Fibroblast of villous mesenchyme (primary cell): ENCODE data around the gene GNAT1. TPM values are rescaled to one million over a fixed set of nuclear protein-coding genes. Genes with fewer than 3 reads are reported as not detected.
A peak's percentile ranks its signal among the peaks of the same experiment; 100 is the strongest.

ENCODE experiments used
- DNase-seq: peaks from one replicate; pipeline ENCODE4 v3.0.0-alpha.2; 2010; ENCODE audit warnings: low read depth
- H3K4me3 ChIP-seq: 2 replicates; pipeline ENCODE4 v1.5.1; 2011; ENCODE audit warnings: low read depth, mild to moderate bottlenecking, low read length
- CTCF ChIP-seq: IDR thresholded peaks from 2 replicates; pipeline ENCODE4 v1.5.1; 2012; ENCODE audit warnings: low read depth, mild to moderate bottlenecking, low read length; ENCODE audit not compliant: insufficient read depth
- total RNA-seq: library from RNA; depleted of rRNA; stranded (reverse); fragments of >200 nt; gene quantifications from 2 replicates; pipeline ENCODE4 v1.2.3, GENCODE V29; 2012

GNAT1 gene
- total RNA-seq, 1 donor: not detected

DNA sequence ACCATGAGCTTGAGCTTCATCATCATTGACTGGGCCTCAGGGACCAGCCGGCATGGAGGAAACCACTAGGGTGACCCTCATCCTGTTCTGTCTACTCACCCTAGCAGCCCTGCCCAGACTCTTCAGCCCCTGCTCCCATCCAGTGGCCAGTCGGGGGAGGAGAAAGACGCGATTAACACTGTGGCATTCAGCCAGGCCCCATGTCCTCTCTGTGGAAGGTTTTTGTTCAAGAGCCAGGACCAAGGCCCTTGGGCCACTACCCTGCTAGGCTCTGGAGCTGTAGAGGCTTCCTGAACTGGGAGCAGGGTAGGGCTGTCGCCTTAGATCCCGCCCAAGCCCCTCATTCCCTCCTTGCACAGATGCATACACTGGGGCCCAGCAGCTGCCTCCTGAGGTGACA is 28.7 kb downstream of the GNAT1 start:
- no peak overlapping the region for H3K4me3 ChIP-seq
- DNase-seq: no peak
- no peak for TF ChIP-seq CTCF

- DNase-seq: no peak
These were observed 29.6 kb downstream of the GNAT1 start for GRCh38 chr3:50221051-50221410.

DNA sequence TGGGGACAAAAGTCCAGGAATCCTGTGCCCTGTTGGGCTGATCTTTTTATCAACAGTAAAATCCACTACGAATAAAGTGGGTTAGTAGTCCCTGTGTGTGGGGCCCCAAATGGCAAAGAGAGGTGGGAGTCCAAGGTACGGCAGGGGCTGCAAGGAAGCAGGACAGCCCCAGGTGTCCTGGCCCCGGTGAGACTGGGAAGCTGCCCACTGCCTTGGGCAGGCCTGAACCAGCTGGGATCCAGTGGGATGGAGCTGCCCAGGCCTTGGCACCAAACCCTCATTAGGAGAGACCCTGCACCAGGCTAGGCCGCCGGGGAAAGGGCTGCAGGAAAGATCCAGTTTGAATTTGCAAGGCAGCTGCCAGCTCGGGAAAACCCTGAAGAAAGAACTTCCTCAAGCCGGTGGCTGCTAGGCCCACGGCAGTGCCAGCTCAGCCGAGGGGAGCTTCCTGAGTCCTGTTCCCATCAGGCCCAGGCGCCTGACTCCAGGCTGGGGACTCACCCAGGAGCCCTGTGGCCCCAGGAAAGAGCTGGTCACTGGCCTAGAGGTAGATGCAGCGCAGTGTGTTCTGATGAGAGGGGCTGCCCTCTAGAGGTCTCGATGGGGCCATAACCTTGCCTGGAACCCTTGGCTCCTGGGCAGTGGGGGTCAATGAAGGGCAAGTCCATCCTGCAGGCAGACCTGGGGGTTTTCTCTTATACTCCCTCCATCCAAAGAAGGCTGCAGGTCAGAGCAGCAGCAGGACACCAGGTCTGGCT is 30.2 kb downstream of the GNAT1 start:
- H3K4me3 ChIP-seq: no peak overlapping the region
- TF ChIP-seq CTCF: no peak
- no peak for DNase-seq

More at GRCh38 chr3:50221051-50221410, 29.6 kb downstream of the GNAT1 start:
- no peak overlapping the region for H3K4me3 ChIP-seq
- TF ChIP-seq CTCF: no peak

DNA sequence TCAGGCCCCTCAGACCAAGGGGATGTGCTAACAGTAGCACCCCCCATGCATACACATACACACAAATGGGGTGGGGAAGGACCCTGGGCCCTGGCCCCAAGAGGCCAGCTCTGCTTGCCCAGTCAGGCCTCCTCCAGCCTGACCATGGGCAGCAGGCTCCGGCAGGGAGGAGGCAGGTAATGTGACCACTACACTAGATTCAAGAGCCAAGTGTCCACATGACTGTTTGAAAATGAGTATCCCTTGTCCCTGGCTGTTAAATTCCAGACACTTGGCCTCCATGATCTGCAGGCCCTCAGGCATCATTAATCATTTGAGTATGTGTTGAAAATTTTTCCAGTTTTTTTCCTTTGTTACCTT is 30.7 kb downstream of the GNAT1 start:
- no peak for DNase-seq
- H3K4me3 ChIP-seq: no peak overlapping the region
- TF ChIP-seq CTCF: no peak

GRCh38 chr3:50224639-50225038 is 33.2 kb downstream of the GNAT1 start:
- TF ChIP-seq CTCF: no peak
- DNase-seq: no peak
- H3K4me3 ChIP-seq: no peak overlapping the region

DNA sequence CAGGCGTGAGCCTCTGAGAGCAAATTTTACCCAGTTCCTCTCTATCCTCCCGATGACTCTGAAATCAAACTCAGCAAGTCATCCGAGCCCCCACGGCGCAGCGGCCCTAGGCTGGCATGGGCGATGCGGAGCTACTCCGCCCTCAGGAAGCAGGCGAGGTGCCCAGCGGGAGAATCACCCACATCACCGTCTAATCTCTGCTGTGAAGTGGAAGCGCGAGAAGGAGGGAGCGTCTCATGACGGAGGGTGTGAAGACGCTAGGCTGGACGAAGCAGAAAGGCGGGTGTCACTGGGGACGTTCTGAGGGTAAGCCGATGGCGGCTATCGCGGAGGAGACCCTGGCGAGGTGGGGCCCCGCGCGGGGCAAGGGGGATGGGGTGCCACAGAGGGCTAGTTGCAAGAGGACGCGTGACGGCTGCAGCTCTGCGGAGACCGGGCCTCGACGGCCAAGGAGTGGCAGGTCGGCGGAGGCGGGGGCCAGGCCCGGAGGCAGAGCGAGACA is 35.5 kb downstream of the GNAT1 start:
- peak; percentile 39 for DNase-seq
- TF ChIP-seq CTCF: no peak
- peak overlapping the region; percentile 63 for H3K4me3 ChIP-seq
